Right kidney (tissue), 9 donors: ENCODE results near the gene ZGRF1.
A peak's percentile ranks its signal among the peaks of the same experiment; 100 is the strongest.
"Not testable (repeated sequence)": the region's sequence is repeated elsewhere in the genome, so short reads cannot be mapped to it uniquely, and the experiment has no call there.

Source experiments
- DNase-seq: peaks from one replicate; pipeline ENCODE4 v3.0.0-alpha.2; 2016
- long read RNA-seq, 8 donors: transcript quantifications; one replicate each; lab custom pipeline, GENCODE V29; 2026

Gene ZGRF1, protein sequence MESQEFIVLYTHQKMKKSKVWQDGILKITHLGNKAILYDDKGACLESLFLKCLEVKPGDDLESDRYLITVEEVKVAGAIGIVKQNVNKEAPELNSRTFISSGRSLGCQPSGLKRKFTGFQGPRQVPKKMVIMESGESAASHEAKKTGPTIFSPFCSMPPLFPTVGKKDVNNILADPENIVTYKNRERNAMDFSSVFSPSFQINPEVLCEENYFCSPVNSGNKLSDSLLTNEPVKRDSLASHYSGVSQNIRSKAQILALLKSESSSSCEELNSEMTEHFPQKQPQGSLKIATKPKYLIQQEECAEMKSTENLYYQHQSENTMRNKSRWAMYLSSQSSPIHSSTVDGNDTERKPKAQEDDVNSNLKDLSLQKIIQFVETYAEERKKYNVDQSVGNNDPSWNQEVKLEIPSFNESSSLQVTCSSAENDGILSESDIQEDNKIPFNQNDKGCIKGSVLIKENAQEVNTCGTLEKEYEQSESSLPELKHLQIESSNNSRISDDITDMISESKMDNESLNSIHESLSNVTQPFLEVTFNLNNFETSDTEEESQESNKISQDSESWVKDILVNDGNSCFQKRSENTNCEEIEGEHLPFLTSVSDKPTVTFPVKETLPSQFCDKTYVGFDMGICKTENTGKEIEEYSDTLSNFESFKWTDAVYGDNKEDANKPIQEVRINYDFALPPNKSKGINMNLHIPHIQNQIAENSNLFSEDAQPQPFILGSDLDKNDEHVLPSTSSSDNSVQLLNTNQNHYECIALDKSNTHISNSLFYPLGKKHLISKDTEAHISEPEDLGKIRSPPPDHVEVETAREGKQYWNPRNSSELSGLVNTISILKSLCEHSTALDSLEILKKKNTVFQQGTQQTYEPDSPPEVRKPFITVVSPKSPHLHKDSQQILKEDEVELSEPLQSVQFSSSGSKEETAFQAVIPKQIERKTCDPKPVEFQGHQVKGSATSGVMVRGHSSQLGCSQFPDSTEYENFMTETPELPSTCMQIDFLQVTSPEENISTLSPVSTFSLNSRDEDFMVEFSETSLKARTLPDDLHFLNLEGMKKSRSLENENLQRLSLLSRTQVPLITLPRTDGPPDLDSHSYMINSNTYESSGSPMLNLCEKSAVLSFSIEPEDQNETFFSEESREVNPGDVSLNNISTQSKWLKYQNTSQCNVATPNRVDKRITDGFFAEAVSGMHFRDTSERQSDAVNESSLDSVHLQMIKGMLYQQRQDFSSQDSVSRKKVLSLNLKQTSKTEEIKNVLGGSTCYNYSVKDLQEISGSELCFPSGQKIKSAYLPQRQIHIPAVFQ (N-terminal part only)
- long read RNA-seq, donor 1, partial matches to known transcripts = 249 of 305 reads
- long read RNA-seq, donor 1, other reads (novel, unspliced or antisense) = 53 of 305 reads
- long read RNA-seq, donor 2, partial matches to known transcripts = 169 of 169 reads
- long read RNA-seq, donor 2, other reads (novel, unspliced or antisense) = 0 of 169 reads
- long read RNA-seq, donor 3 = 0 reads
- long read RNA-seq, donor 4, partial matches to known transcripts = 10 of 11 reads
- long read RNA-seq, donor 4, other reads (novel, unspliced or antisense) = 0 of 11 reads
- long read RNA-seq, donor 5, partial matches to known transcripts = 0 of 2 reads
- long read RNA-seq, donor 5, other reads (novel, unspliced or antisense) = 0 of 2 reads
- long read RNA-seq, donor 6, partial matches to known transcripts = 167 of 174 reads
- long read RNA-seq, donor 6, other reads (novel, unspliced or antisense) = 6 of 174 reads
- long read RNA-seq, donor 7, partial matches to known transcripts = 342 of 411 reads
- long read RNA-seq, donor 7, other reads (novel, unspliced or antisense) = 68 of 411 reads
- long read RNA-seq, donor 8, partial matches to known transcripts = 0 of 1 reads
- long read RNA-seq, donor 8, other reads (novel, unspliced or antisense) = 0 of 1 reads

DNA sequence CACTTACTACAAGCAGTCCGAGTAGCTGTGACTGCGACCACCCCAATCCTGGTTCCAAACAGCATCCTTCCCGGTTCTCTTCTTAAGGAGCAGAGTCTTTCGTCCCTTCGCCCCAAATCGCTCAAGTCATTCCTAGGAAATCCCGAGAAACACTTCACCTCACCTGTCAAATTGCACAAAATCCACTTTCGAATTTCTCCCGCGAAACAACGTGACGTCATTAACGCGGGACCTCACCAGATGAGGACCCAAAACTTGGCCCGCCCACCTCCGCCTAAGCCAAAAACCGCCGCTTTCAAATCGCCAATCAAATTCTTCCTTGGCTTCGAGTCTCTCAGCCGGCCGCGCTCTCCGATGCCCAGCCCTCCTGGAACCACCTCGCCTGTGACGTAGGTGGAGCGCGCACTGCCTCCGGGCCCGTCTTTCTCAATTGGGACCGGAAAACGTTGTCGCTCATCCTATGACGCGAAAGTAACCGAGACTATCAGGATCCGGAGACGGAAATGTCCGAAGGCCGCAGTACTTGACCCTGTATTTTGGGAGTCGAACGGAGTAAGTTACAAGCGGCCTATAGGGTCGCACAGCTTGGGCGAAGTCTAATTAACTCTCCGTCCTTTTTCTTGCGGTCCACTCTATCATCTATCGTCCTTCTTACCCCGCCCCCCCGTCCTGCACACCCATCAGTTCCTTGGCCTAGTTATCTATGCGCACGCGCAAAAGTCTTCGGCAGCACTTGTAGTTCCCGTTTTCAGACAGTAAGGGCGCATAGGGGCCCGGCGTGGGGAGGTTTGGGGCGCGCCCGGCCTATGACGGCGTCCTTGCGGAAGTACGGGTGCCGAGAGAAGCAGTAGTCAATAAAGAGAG is at the start of gene ZGRF1, which contains the start of gene LARP7:
Gene ZGRF1, minus strand, starts transcription at position 222 of the 864 bp plus-strand sequence. CDS start 3,733 bp downstream, outside the sequence.
Gene LARP7, plus strand, starts transcription at position 456 of the 864 bp plus-strand sequence. CDS start 7,527 bp downstream, outside the sequence.
- DNase-seq = peak; percentile 99

- no peak for DNase-seq
Measured at GRCh38 chr4:112680996-112681395, 44.3 kb upstream of the ZGRF1 start.

- DNase-seq = no peak
Measured at GRCh38 chr4:112677519-112678091, 40.9 kb upstream of the ZGRF1 start.

GRCh38 chr4:112674376-112674775 is 37.7 kb upstream of the ZGRF1 start:
- no peak for DNase-seq

DNA sequence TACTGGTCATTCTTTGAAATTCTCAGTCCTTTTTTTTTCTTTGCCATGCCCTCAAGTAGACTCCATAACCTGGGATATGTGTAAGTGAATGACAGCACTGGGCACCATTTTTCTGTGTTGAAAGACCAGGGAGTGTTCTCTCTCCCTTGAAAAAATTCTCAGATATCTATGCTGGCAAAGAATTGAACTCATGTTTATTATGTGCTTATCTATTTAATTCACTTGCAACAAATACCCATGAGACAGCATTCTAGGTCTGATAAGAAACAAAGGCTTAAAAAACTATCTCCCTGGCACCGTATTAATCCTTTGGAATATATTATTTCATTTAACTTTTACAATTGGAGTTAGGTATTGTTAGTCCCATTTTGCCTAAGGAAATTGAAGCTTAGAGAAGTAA is 37.0 kb upstream of the ZGRF1 start:
- DNase-seq = no peak

GRCh38 chr4:112673076-112673475 is 36.4 kb upstream of the ZGRF1 start:
- DNase-seq = no peak

DNA sequence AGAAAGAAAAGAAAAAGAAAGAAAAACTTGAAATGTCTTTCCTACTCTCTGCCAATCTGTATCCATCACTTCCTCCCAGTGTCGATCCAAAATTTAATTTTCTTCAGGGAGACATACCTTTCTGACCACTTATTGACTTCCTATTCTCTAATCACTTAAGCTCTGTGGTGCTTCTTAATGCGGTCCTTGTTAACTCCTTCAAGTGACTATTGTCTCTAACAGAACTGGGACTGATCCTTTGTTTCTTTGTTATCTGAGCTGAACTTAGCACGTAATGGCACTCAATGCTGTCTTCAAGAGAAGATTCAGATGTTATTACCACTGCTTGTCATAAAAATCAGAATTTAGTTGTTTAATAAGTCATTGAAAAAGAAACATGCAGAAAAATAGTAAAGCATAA is 31.4 kb upstream of the ZGRF1 start:
- no peak for DNase-seq

DNA sequence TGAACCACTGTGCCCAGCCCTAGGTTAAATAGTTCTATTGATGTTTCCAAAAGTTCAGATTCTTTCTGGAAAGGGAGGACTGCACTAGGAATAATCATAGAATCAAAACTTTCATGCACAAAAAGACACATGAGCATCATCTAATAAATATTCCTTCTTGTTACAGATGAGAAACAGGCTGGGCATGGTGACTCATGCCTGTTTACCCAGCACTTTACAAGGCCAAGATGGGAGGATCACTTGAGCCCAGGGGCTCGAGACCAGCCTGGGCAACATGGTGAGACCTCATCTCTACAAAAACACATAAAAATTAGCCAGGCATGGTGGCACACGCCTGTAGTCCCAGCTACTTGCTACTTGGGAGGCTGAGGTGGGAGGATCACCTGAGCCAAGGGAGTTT is 27.9 kb upstream of the ZGRF1 start:
- no peak for DNase-seq

DNA sequence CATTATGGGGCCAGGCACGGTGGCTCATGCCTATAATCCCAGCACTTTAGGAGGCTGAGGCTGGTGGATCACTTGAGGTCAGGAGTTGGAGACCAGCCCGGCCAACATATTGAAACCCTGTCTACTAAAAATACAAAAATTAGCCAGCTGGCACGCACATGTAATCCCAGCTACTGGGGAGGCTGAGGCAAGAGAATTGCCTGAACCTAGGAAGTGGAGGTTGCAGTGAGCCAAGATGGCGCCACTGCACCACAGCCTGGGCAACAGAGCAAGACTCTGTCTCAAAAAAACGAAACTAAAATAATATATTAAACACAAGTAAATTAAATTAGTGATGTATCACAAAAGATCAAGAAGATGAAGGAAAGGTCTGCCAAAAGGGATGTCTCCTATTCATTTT is 19.4 kb upstream of the ZGRF1 start:
- DNase-seq = not testable (repeated sequence)

DNA sequence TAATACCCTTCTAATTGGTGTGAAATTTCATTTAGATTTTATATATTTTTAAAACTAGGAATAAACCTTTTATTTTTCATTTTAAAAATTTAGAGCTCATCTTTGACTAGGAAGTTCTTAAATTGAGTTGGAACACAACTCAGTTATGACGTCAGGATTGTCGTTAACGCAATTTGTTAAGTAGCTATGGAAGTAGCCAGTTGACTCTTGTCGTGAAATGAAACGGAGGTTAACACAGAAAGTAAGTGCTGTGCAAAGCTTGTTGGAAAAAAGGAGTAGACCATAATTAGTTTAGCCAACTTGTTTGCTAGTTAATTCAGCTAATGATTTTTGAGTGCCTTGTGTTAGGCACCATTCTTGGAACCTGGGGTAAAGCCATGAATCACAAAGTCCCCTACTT is 18.6 kb upstream of the ZGRF1 start:
- DNase-seq = no peak

DNA sequence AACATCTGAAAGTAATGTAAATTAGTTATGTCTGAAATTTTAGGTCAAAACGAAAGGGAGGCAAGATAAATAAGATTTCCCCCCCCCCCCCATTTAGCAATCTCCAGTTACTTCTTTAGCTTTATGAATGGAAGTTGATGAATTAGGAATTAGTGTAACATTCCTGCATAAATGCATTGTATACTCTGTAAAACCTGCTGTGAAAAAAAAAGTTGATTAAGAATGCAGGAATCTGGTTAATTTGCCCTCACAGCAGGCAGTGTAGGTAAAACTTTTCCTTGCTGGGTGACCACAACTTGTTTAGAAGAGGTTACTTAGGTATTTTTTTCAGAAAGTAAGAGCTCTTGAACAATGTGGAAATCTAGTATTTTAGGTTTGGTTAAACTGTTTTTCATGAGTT is 15.5 kb upstream of the ZGRF1 start:
- DNase-seq = no peak

- DNase-seq = no peak
Measured at GRCh38 chr4:112651641-112652040, 14.9 kb upstream of the ZGRF1 start.

DNA sequence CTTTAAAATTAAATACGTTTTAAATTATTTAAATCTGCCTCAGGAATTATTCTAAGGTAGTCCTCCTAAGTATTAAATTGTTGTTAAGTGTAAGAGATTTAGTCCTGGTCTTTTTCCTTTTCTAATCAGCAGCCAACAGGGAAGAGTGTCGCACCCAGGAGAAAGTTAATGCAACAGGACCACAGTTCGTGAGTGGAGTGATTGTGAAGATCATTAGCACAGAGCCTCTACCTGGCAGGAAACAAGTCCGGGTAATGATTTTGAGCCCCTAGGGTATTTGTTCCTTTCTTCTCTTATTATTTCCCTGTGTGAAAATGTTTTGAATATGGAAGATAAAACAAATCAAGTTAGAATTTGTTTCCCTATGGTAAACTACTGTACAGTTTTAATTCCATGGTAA is 13.6 kb upstream of the ZGRF1 start:
- DNase-seq = no peak

DNA sequence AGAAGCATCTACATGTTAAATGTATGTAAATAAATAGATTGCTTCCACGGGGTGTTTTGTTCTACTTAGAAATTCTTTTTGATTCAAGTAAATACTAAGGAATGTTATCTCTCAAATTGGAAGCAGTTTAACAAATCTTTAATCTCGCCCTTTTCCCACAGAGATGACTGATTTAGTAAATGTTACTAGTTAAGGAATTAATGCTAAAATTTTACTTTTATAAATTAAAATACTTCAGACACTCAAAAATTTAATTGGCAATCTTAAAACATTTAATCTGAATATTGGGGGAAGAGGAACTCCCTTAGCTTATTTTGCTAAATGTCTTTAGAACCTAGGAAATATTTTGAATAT is 12.3 kb upstream of the ZGRF1 start:
- DNase-seq = no peak

- no peak for DNase-seq
Measured at GRCh38 chr4:112648263-112649054, 11.8 kb upstream of the ZGRF1 start.

- no peak for DNase-seq
Measured at GRCh38 chr4:112647785-112648184, 11.1 kb upstream of the ZGRF1 start.

DNA sequence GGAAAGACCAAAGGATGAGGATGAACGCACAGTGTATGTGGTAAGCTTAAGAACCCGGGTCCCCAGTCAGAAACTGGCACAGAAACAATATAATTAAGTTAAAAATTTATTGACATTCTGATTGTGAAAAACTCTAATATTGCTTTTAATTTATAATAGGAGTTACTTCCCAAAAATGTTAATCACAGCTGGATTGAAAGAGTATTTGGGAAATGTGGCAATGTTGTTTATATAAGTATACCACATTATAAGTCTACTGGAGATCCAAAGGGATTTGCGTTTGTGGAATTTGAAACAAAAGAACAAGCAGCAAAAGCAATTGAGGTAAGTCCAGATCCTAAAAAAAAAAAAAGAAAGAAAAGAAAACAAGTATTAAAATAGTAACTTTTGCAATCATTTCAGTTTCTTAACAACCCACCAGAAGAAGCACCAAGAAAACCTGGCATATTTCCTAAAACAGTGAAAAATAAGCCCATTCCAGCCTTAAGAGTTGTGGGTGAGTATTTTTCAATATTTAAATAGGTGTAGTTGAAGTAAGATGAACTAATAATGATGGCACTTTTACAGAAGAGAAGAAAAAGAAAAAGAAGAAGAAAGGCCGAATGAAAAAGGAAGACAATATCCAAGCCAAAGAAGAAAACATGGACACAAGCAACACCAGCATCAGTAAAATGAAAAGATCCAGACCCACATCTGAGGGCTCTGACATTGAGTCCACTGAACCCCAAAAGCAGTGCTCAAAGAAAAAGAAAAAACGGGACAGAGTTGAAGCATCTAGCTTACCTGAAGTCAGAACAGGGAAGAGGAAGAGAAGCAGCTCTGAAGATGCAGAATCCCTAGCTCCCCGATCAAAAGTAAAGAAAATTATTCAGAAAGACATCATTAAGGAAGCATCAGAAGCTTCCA is 10.2 kb upstream of the ZGRF1 start:
- DNase-seq = no peak
